ENCODE results near the gene CCDC71L.

- TF ChIP-seq POLR2A (IDR thresholded peaks at IDR 0.05; ENCODE audit: low read depth, low read length) (no peak), POU2F2 (IDR thresholded peaks at IDR 0.05; ENCODE audit: low read depth, low read length) (no peak), TAF1 (IDR thresholded peaks at IDR 0.05; ENCODE audit: low read depth, low read length) (no peak), POLR2AphosphoS5 (IDR thresholded peaks at IDR 0.05; ENCODE audit: low read depth, low read length) (no peak), PAX5 (IDR thresholded peaks at IDR 0.05; ENCODE audit: insufficient read depth, low read length, severe bottlenecking) (no peak)
These were observed 38.2 kb downstream of the CCDC71L start for GRCh38 chr7:106622654-106623314.

Data from GM12891 (cell line).